PC-3 (cell line): ENCODE data around the gene TAF1A.

Experiments
- CTCF ChIP-seq: fragments of 300-600 bp; sonication (generic); conservative IDR thresholded peaks from 2 replicates; pipeline ENCODE4 v1.5.1; 2017; ENCODE audit warnings: antibody characterized with exemption, low read depth, mild to moderate bottlenecking, low read length
- EZH2 ChIP-seq: fragments of 300-600 bp; sonication (generic); IDR thresholded peaks from one replicate; pipeline ENCODE4 v1.6.1; 2017; ENCODE audit warnings: antibody characterized with exemption, mild to moderate bottlenecking, low read length; ENCODE audit not compliant: unreplicated experiment

GRCh38 chr1:222521299-222522104 lies 68.2 kb downstream of the TAF1A start:
- TF ChIP-seq CTCF, result no peak
- TF ChIP-seq EZH2, result no peak
